Measurements from ENCODE around the gene BAD.

- TF ChIP-seq EZH2 (IDR thresholded peaks at IDR 0.05; ENCODE audit: low read length) (peak; percentile 69), CTCF (optimal IDR thresholded peaks at IDR 0.05 in 1 of 3, IDR thresholded peaks at IDR 0.05 in 1 of 3, conservative IDR thresholded peaks at IDR 0.05 in 1 of 3; ENCODE audit: extremely low read depth in 1 of 3, insufficient read depth in 2 of 3, low read length in 3 of 3) (no peak)
Measured at GRCh38 chr11:64298966-64299846, 14.7 kb upstream of the BAD start.

Data from keratinocyte (primary cell).